Panc1 (cell line): ENCODE results near the gene ARFRP1. TPM values are rescaled to one million over a fixed set of nuclear protein-coding genes. Genes with fewer than 3 reads are reported as not detected.

Source experiments
- ATAC-seq: fragments of 200-7000 bp; cut with Tn5 transposase; 2 replicates; pipeline ENCODE4 v1.9.1; 2020; ENCODE audit warnings: mild to moderate bottlenecking, moderate library complexity
- BruUV-seq: library from RNA; stranded (reverse); fragments of 400-500 nt; replicated peaks from 2 replicates; lab custom pipeline; 2021; lab: Mats Ljungman, UMichigan
- CTCF ChIA-PET: fragments of 300-600 bp; sonication (Branson Sonifier 250); formaldehyde crosslinking; loops from one replicate; lab custom pipeline; 2022; ENCODE audit warnings: antibody characterized with exemption; lab: Charles Lee
- POLR2A ChIA-PET: fragments of 300-600 bp; sonication (Branson Sonifier 250); formaldehyde crosslinking; loops from one replicate; lab custom pipeline; 2022; ENCODE audit warnings: antibody characterized with exemption; lab: Charles Lee
- DNase-seq: peaks from one replicate; pipeline ENCODE4 v3.0.0-alpha.2; 2010; ENCODE audit warnings: low read depth, low spot score
- H3K27ac ChIP-seq: 2 replicates; pipeline ENCODE4 v1.5.1; 2011; ENCODE audit warnings: mild to moderate bottlenecking, low read length, inconsistent platforms
- H3K27me3 ChIP-seq: fragments of 200-500 bp; sonication (Bioruptor generic); 2 replicates; pipeline ENCODE4 v1.6.0; 2014; ENCODE audit warnings: low read length, inconsistent platforms; ENCODE audit not compliant: control insufficient read depth, insufficient read depth
- H3K36me3 ChIP-seq: fragments of 200-500 bp; sonication (Bioruptor generic); 2 replicates; pipeline ENCODE4 v1.5.1; 2014; ENCODE audit warnings: inconsistent platforms, mild to moderate bottlenecking, low read length, moderate library complexity; ENCODE audit not compliant: control insufficient read depth, insufficient read depth
- H3K4me1 ChIP-seq: 2 replicates; pipeline ENCODE4 v1.5.1; 2011; ENCODE audit warnings: inconsistent platforms, mild to moderate bottlenecking, low read length, moderate library complexity; ENCODE audit not compliant: control insufficient read depth, insufficient read depth
- H3K4me3 ChIP-seq, 2 experiments: 2 replicates each; pipeline ENCODE4 v1.5.1; 2011 to 2012; ENCODE audit warnings: low read depth in 2 of 2, low read length in 2 of 2, mild to moderate bottlenecking in 2 of 2, inconsistent platforms in 1 of 2, moderate library complexity in 1 of 2
- H3K9me3 ChIP-seq: fragments of 200-500 bp; sonication (Bioruptor generic); 2 replicates; pipeline ENCODE4 v1.5.1; 2014; ENCODE audit warnings: low read depth, mild to moderate bottlenecking, inconsistent platforms, low read length, moderate library complexity; ENCODE audit not compliant: control insufficient read depth, insufficient read depth
- POLR2AphosphoS5 ChIP-seq: IDR thresholded peaks from 2 replicates; pipeline ENCODE4 v1.6.1; 2012; ENCODE audit warnings: mild to moderate bottlenecking, low read depth, low read length, moderate library complexity
- SIN3A ChIP-seq: IDR thresholded peaks from 2 replicates; pipeline ENCODE4 v1.6.1; 2012; ENCODE audit warnings: low read depth, mild to moderate bottlenecking, low read length, moderate library complexity, borderline replicate concordance; ENCODE audit not compliant: insufficient read depth
- TCF7L2 ChIP-seq: IDR thresholded peaks from 2 replicates; pipeline ENCODE4 v1.6.1; 2011; ENCODE audit warnings: mild to moderate bottlenecking, low read depth, low read length, inconsistent platforms
- in situ Hi-C: cut with HindIII; loops from 2 replicates; pipeline ENCODE4 v1.10.0; 2016; ENCODE audit warnings: low sequenced_read_pairs, low pct_unique_long_range_greater_than_20kb
- intact Hi-C: fragments of 100-400 bp; cut with micrococcal nuclease; formaldehyde crosslinking; loops from one replicate; pipeline ENCODE4 v1.10.0; 2022; ENCODE audit not compliant: unreplicated experiment
- total RNA-seq: library from RNA; stranded (reverse); gene quantifications from one replicate; pipeline ENCODE4 v1.2.1, GENCODE V29; 2021; ENCODE audit not compliant: unreplicated experiment
- TF ChIP-seq, protein P1 (sequence below): fragments of 450-650 bp; IDR thresholded peaks from 2 replicates; pipeline ENCODE4 v1.5.1; 2017; ENCODE audit warnings: mild to moderate bottlenecking
- TF ChIP-seq, protein P2 (sequence below), 2 experiments: IDR thresholded peaks; 2 replicates each; pipeline ENCODE4 v1.6.1; 2011 to 2012; ENCODE audit warnings: low read depth in 2 of 2, control low read depth in 1 of 2, low read length in 1 of 2, mild to moderate bottlenecking in 1 of 2, moderate library complexity in 1 of 2; ENCODE audit not compliant: insufficient read depth in 1 of 2

The ARFRP1 gene
- total RNA-seq, 1 experiment from 2014 or later, result 57.9 TPM

DNA sequence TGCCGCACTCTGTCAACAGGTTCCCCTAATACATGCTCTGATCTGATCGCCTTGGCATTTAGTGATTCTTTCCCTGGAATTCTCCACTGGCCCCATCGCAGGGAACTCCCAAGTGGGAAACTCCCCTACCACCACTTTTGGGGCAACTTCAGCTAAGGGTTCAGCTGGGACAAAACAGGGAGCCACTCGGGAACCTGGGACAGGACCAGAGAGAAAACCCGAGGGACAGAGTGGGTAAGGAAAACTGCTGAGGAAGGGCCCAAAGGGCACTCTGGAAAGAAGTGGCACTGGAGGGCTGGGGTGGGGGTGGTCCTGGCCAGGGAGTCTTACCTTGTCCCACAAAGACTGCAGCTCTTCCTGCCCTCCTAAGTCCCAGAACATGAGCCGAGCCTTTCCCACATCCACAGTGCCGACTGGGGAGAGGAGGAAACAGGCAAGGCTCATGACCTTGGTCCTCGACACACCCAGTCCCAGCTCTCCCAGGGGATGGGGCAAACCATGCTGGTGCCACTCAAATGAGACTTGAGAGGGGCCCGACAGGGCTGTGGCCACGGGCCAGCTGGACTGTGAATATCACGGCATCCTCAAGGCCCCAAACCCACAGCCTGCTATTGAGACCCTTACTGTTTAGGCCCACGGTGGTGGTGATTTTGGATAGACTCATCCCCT lies 1.6 kb downstream of the ARFRP1 start:
- Histone ChIP-seq H3K4me3 (peak overlapping the region; percentile 76 to 90), H3K27me3 (no peaks in the 10 kb centered on the region), H3K36me3 (peaks cover 9% of the 10 kb centered on the region; the same call in 1 of the 2 replicates), H3K9me3 (no peaks in the 10 kb centered on the region), H3K27ac (peak overlapping the region; percentile 91), H3K4me1 (peaks cover 35% of the 10 kb centered on the region)
- no peak for DNase-seq
- CTCF ChIA-PET, result no interaction called here
- no peak for ATAC-seq
- intact Hi-C loops, result no loop called here
- in situ Hi-C loops, result no loop called here
- POLR2A ChIA-PET, result interaction anchor here (0.6 kb wide), 1 partner anchor 171 kb away, joined by 7 read pairs; no protein-coding TSS in a partner anchor
- TSS peak; percentile 83 for BruUV-seq
- TF ChIP-seq, protein P1, sequence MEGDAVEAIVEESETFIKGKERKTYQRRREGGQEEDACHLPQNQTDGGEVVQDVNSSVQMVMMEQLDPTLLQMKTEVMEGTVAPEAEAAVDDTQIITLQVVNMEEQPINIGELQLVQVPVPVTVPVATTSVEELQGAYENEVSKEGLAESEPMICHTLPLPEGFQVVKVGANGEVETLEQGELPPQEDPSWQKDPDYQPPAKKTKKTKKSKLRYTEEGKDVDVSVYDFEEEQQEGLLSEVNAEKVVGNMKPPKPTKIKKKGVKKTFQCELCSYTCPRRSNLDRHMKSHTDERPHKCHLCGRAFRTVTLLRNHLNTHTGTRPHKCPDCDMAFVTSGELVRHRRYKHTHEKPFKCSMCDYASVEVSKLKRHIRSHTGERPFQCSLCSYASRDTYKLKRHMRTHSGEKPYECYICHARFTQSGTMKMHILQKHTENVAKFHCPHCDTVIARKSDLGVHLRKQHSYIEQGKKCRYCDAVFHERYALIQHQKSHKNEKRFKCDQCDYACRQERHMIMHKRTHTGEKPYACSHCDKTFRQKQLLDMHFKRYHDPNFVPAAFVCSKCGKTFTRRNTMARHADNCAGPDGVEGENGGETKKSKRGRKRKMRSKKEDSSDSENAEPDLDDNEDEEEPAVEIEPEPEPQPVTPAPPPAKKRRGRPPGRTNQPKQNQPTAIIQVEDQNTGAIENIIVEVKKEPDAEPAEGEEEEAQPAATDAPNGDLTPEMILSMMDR, result no peak
- TF ChIP-seq, protein P2, sequence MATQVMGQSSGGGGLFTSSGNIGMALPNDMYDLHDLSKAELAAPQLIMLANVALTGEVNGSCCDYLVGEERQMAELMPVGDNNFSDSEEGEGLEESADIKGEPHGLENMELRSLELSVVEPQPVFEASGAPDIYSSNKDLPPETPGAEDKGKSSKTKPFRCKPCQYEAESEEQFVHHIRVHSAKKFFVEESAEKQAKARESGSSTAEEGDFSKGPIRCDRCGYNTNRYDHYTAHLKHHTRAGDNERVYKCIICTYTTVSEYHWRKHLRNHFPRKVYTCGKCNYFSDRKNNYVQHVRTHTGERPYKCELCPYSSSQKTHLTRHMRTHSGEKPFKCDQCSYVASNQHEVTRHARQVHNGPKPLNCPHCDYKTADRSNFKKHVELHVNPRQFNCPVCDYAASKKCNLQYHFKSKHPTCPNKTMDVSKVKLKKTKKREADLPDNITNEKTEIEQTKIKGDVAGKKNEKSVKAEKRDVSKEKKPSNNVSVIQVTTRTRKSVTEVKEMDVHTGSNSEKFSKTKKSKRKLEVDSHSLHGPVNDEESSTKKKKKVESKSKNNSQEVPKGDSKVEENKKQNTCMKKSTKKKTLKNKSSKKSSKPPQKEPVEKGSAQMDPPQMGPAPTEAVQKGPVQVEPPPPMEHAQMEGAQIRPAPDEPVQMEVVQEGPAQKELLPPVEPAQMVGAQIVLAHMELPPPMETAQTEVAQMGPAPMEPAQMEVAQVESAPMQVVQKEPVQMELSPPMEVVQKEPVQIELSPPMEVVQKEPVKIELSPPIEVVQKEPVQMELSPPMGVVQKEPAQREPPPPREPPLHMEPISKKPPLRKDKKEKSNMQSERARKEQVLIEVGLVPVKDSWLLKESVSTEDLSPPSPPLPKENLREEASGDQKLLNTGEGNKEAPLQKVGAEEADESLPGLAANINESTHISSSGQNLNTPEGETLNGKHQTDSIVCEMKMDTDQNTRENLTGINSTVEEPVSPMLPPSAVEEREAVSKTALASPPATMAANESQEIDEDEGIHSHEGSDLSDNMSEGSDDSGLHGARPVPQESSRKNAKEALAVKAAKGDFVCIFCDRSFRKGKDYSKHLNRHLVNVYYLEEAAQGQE (IDR thresholded peaks at IDR 0.05; ENCODE audit: insufficient read depth in 1 of 2, low read depth in 2 of 2, low read length in 1 of 2), result no peak
- TF ChIP-seq TCF7L2 (no peak), POLR2AphosphoS5 (no peak), SIN3A (no peak)

DNA sequence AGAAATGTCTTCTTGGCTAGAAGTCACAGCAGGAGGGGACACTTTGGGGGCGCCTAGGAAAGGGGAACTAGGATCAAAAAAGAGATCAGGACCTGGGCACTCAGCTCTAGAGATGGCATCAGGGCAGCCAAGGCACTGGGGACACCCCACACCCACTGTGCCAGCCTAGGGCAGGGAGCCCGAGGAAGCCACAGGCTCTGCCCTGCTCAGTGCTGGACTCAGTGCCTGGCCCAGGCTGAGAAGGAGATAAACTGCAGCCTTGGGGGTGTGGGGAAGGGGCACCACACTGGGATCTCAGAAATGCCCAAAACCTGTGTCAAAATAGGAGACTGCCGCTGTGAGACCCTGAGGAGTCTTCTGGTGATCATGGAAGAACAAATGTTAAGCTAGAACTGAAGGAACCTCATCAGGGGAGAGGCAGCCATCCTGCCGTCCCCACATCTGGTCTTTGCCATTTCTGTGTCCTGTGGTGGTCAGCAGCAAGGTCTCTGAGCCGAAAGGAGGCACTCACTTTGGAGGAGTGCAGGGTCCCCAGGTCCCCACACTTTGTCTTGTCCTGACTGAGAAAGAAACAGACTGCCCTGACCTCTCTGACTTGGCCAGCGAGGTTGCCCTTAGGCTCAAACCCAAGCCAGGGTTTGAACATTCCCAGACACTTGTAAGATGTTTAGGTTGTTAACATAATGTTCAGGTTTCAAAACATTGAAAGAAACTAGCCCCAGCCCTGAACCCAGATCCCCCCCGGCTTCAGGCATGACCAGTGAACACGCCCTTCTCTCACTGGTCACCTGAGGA lies 2.3 kb downstream of the ARFRP1 start:
- in situ Hi-C loops, result no loop called here
- BruUV-seq, result no TSS peak
- no peak for ATAC-seq
- intact Hi-C loops, result no loop called here
- peak overlapping the region in 1 of 2 experiments; percentile 76; a peak in 2 of 4 replicates for H3K4me3 ChIP-seq
- TF ChIP-seq SIN3A, result no peak
- no peak for TF ChIP-seq POLR2AphosphoS5
- H3K27me3 ChIP-seq, result no peaks in the 10 kb centered on the region
- CTCF ChIA-PET, result no interaction called here
- POLR2A ChIA-PET, result interaction anchor here (0.6 kb wide), 1 partner anchor 172 kb away, joined by 7 read pairs; no protein-coding TSS in a partner anchor
- peaks cover 42% of the 10 kb centered on the region for H3K4me1 ChIP-seq
- no peaks in the 10 kb centered on the region for H3K9me3 ChIP-seq
- no peak for DNase-seq
- peak overlapping the region; percentile 91 for H3K27ac ChIP-seq
- H3K36me3 ChIP-seq, result peaks cover 9% of the 10 kb centered on the region; the same call in 1 of the 2 replicates
